ENCODE measurements around the gene DHX29.

Gene DHX29

GRCh38 chr5:55232985-55233928 lies 74.2 kb downstream of the DHX29 start, which contains the start of gene CCNO:
Gene CCNO, minus strand, starts transcription at chr5:55233608. Its CDS starts 85 bp downstream, at chr5:55233523.
- DNase-seq (ENCODE audit: low spot score): peak; percentile 83

GRCh38 chr5:55232271-55232984 lies 75.1 kb downstream of the DHX29 start:
- DNase-seq (ENCODE audit: low spot score): peak; percentile 64

- DNase-seq (ENCODE audit: low spot score): no peak
Measured at GRCh38 chr5:55231919-55232270, 75.6 kb downstream of the DHX29 start.

- no peak for DNase-seq (ENCODE audit: low spot score)
Measured at GRCh38 chr5:55231029-55231918, 76.2 kb downstream of the DHX29 start.

GRCh38 chr5:55230086-55230629 lies 77.3 kb downstream of the DHX29 start:
- no peak for DNase-seq (ENCODE audit: low spot score)

GRCh38 chr5:55227664-55228430 lies 79.6 kb downstream of the DHX29 start:
- no peak for DNase-seq (ENCODE audit: low spot score)

GRCh38 chr5:55226934-55227663 lies 80.4 kb downstream of the DHX29 start, which contains the start of gene MCIDAS:
Gene MCIDAS, minus strand, starts transcription at chr5:55227315. Its CDS starts 177 bp downstream, at chr5:55227138.
- peak; percentile 71 for DNase-seq (ENCODE audit: low spot score)

- peak; percentile 84 for DNase-seq (ENCODE audit: low spot score)
Measured at GRCh38 chr5:55226027-55226933, 81.2 kb downstream of the DHX29 start.

- DNase-seq (ENCODE audit: low spot score): no peak
Measured at GRCh38 chr5:55225346-55225745, 82.1 kb downstream of the DHX29 start.

GRCh38 chr5:55223812-55224240 lies 83.7 kb downstream of the DHX29 start:
- DNase-seq (ENCODE audit: low spot score): no peak

- no peak for DNase-seq (ENCODE audit: low spot score)
Measured at GRCh38 chr5:55222985-55223811, 84.3 kb downstream of the DHX29 start.

- no peak for DNase-seq (ENCODE audit: low spot score)
Measured at GRCh38 chr5:55222092-55222984, 85.2 kb downstream of the DHX29 start.

- DNase-seq (ENCODE audit: low spot score): no peak
Measured at GRCh38 chr5:55220433-55221185, 86.9 kb downstream of the DHX29 start.

- DNase-seq (ENCODE audit: low spot score): no peak
Measured at GRCh38 chr5:55219770-55220169, 87.7 kb downstream of the DHX29 start.

- DNase-seq (ENCODE audit: low spot score): no peak
Measured at GRCh38 chr5:55218967-55219366, 88.5 kb downstream of the DHX29 start.

GRCh38 chr5:55211184-55211874 lies 96.2 kb downstream of the DHX29 start:
- DNase-seq (ENCODE audit: low spot score): no peak

Measured in SW480 (cell line).